NCI-H345 treated with DMSO at 0.1 percent for 48 hours (cell line): ENCODE results near the gene RGP1.

Source experiments
- DNase-seq: peaks from one replicate; lab custom pipeline; 2025; ENCODE audit not compliant: unreplicated experiment; lab: John Stamatoyannopoulos, UW

The RGP1 gene, protein sequence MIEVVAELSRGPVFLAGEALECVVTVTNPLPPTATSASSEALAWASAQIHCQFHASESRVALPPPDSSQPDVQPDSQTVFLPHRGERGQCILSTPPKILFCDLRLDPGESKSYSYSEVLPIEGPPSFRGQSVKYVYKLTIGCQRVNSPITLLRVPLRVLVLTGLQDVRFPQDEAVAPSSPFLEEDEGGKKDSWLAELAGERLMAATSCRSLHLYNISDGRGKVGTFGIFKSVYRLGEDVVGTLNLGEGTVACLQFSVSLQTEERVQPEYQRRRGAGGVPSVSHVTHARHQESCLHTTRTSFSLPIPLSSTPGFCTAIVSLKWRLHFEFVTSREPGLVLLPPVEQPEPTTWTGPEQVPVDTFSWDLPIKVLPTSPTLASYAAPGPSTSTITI

DNA sequence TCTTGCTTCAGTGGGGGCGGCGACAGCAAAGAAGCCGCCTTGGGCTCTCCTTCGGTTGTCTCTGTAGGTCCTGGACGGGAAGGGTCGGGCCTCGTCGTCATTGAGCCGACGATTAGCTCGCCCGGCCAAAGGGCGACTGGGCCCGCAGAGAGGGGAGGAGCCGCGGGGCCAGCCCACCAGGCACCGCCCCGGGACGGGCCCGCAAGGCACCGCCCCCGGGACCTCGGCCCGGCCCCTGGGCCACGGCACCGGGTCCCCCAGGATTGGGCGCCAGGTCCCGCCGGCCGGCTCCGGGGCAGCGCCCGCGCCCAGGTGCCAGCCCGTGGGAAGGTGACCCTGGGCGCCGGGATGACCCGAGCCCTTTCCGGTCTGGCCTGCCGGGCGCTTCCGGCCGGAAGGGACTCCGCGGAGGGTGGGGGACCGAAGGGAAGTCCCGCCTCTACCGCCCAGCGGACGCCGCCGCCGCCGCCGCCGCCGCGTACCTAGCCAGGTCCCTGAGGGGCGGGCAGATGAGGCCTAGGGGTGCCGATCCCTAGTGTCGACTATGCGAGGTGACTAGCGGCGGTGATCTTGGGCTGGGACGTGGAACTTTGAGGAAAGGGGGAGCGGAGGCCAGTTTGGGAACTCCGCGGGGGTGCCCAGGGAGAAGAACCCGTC, at the start of gene RGP1, which contains the start of gene GBA2:
TSS of gene RGP1 (plus strand) at position 430 of the 657 bp plus-strand sequence. CDS start 469 bp downstream, outside the sequence.
TSS of gene GBA2 (minus strand) at position 371 of the 657 bp plus-strand sequence. CDS start 524 bp downstream, outside the sequence.
- DNase-seq = peak; percentile 39

DNA sequence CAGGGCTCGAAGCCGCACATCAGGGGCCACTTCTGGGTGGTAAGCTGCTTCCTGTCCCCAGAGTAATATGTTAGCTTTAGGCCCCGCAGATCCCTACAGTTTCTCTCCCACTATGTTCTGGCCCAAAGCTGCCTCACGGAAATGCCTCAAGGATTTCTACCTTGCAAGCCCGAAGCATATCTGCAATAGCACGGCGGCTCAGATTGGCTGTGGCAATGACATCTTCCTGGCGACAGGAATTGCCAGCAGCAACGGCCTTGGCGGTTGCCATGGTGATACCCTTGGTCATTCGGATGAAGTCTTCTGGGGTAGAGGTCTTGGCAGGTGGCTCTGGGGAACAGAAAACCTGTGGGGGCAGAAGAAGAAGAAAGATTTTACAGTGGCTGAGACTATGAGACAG, 49.1 kb upstream of the RGP1 start:
- no peak for DNase-seq

DNA sequence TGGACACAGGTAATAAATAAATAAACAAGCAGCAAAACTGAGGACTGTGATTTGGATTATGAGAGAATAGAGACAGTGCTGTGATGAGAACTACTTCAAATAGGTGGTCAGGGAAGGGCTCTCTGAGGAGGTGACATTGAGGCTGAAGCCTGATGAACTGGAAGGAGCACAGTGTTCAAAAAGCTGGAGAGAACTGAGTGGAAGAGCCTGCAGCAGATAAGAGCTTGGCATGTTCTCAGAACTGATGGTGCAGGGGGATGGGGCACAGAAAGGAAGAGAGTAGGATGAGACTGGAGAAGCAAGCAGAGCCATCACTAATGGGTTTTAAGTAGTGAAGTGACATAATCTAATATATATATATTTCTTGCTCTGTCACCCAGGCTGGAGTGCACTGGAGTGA, 48.1 kb upstream of the RGP1 start:
- DNase-seq = no peak

- no peak for DNase-seq
Observed at GRCh38 chr9:35702696-35703095, 46.4 kb upstream of the RGP1 start.

DNA sequence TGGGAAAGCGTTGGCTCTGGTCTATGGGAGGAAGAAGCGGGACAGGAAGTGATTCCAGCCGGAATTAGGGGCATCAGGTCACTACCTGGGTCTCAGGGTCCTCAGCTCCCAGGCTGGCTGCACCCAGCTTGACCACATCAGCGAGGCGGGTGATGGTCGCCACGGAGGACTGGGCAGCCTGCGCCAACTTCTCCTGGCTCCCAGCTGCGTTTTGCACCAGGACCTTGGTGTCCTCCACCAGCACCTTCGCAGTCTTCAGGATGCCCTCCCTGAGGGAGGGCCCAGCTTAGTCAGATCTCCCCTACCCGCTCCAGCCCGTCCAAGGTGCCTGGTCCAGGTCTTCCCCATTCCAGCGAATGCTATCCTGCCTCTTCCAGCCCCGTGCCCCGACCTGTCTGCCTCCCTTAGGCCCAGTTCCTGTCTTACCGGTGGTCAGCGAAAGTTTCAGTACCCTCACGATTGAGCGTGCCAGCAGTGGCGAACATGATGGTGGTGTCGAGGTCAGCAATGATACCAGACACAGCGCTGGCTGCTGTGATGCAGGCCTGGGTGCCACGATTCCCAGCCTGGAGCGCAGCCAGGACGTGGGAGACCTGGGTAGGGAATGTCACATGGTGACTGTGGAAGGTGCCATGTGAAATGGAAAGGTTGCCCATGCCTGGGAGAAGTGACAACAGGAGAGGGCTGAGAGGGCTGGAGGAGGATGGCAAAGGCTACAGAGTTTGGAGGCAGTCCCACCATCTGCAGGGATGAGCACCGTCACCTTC, 45.0 kb upstream of the RGP1 start:
- DNase-seq = no peak

- no peak for DNase-seq
Observed at GRCh38 chr9:35705372-35705771, 43.7 kb upstream of the RGP1 start.

DNA sequence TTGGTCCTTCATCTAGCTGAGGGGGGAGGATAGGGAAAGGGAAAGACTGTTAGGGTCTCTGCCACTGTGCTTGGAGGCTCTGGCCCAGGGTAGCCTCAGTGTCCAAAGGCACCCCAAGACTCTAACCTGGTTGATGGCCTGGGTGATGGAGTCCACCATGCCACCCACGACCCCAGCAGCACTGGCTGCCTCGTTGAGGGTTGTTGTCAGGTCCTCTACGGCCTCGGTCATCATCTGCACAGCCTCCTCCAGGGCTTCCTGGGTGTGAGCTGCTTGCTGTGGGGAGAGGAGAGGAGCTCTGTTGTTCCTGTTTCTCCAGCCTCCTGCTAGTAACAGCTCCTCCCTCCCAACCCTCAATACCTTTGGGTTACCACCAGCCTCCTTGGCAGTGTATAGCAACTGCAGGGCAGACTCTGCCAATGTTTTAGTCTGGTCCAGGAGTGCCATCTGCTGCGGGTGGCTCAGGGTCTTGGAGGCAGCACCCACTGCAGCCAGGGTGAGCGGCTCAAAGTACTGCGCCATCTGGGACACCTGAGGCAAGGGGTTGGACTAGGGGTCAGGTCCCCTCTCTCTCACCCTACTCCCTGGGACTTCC, 43.2 kb upstream of the RGP1 start:
- no peak for DNase-seq

DNA sequence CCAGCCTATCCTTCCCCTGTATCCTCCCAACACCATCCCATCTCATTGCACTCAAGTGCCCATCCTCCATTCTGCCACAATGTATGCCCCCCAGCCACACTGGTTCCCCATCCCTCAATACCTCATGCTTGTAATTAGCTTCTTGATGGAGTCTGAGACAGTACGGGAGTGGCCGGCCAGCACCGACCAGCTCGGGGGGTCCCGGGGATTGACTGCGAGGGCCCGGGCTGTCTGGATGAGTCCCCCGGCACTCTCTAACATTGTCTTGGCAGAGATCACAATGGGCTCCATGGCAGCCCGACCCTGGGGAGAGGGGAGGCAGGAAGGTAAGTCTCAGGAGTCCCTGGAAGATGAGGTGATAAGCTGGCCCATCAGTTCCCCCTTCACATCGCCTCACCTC, 42.1 kb upstream of the RGP1 start:
- DNase-seq = no peak

- no peak for DNase-seq
Observed at GRCh38 chr9:35708146-35708545, 40.9 kb upstream of the RGP1 start.

GRCh38 chr9:35710818-35711500, 38.1 kb upstream of the RGP1 start:
- DNase-seq = no peak

DNA sequence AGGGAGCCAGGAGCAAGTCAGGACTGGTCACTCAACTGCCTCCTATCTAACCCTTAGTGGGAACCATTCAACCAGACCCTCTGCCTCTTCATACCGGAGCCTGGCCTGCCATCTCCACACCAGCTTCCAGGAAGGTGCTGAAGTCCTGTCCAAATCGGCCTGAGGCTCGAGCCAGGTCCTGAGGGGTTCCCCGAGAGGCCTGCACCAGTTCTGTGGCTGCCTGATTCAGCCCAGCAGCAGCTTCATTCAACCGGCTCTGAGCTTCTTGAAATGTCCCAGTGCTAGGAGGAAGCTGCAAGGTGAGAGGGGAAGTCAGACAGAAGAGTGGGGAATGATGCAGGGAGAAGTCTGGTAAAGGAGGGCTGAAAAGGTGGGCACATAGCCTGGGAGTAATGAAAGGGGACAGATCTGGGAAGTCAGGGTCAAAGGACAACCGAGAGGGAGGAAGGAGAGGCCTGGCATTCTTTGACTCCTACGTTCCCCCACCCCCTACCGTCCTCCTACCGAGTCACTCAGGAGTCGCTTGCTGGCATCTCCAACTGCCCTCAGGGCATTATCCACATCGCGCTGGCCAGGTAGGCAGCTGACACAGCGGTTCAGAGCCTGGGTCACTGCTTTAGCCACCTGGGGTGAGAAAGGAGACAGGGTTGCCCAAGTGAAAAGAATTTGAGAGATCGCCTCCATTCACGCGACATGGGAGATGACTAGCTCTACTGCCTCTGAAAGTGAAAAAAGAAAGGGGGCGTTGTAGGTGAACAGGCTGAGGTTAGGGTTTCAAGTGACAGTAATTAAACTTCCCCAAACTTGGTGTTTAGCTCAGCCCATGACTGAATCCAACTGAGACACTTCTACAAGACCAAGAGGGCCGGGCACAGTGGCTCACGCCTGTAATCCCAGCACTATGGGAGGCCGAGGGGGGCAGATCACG, 37.3 kb upstream of the RGP1 start:
- DNase-seq = no peak

DNA sequence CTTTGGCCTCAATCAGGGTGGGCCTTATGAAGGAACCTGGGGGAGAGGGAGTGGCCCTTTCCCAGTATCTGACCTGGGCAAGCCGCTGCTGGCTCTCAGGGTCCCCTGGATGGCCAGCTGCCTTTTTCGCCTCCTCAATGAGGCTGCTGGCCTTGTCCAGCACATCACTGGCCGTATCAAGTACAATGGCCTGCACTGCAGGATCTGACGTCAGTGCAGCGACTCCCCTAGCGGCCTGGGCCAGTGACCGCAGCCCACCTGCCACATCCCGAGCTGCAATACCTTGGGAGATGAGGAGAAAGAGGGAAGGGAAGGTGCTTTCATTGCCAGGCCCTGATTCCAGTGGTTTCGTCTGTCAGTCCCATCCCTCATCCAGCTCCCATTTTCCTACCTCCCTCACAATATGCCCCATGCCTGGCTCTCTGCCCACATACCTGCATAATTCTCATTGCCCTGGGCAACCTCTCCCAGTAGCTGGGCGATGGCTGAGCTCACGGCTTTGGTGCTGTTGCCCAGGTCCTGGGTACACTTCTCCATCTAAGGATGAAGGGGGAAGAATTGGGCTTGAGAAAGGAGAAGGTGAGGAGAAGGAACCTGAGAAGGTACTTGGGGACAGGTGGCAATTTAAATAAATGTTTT, 36.2 kb upstream of the RGP1 start:
- DNase-seq = no peak

DNA sequence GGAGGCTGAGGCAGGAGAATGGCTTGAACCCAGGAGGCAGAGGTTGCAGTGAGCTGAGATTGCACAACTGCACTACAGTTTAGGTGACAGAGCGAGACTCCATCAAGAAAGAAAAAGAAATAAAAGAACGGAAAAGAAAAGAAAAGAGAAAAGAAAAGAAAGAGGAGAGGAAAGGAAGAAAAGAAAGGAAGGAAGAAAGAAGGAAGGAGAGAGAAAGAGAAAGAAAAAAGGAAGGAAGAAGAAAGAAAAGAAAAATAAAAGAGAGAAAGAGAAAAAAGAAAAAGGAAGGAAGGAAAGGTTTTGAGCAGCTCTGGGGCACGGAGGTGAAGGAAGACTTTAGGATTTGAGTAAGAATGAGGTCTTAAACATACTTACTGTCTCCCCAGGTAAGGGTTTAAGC, 35.5 kb upstream of the RGP1 start:
- no peak for DNase-seq

DNA sequence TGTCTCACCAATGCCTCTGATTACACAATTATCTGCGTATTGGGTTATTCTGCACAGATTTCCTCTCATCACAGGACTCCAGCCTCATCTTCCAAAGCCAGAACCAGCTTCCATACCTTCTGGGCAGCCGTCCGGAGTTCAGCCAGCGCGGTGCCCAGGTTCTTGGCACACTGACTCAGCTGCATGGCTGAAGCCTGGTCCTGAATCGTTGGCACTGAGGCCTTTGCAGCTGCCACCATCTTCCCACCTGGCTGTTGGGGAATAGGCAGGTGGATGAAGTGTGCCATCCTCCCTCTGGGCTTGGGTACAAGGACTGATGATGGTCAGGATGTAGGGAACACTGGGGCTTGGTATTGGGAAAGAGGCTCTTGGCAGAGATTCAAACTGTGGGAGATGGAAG, 35.0 kb upstream of the RGP1 start:
- no peak for DNase-seq

DNA sequence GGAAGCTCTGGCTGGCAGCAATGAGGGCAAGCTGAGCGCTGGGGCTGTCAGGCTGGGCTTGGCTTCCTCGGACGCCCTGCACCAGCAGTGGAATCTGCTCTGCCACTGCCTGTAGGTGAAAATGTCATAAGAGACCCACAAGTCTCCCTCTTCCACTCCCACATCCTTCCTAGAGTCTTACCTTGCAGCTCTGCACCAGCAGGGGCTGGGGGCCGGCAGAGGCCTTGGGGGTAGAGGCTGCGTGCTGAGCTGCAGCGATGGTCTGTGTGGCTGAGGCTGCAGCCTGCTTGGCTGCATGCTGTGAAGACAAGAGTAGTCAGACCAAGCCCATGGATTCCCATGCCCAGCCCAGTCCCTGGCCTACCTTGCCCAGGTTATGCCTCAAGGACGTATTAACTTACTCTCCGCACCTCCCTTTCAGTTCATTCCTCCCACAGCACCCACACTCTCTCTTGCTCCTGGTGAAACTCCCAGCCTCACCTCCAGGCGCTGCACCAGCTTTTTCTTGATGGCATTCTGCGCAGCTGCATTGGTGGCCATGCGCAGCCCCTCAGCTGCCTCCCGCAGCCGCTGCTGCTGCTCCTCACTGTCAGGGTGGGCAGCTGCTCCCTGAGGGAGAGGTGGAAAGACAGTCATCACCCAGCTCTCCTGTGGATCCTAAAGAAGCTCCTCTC, 34.4 kb upstream of the RGP1 start:
- no peak for DNase-seq

DNA sequence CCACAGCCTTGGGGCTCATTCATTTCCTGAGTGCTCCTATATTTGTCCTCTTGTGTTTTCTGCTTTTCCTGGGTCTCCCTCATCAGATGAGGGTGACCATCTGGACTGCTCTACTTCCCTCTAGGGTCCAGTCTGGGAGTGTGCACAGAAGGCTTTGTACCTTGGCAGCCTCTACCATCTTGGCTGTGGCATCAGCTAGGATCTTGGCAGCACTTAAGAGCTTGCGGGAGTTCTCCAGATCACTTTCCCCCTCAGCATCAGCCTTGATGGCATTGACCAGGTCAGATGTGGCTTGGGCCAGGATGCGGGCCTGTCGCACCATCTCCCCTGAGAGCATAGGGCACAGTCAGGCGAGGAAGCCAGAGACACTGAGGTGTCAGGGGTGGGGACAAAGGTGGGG, 32.9 kb upstream of the RGP1 start:
- DNase-seq = no peak

GRCh38 chr9:35717132-35717870, 31.8 kb upstream of the RGP1 start:
- DNase-seq = no peak
